ENCODE data around the gene PELI1. TPM values are rescaled to one million over a fixed set of nuclear protein-coding genes. Genes with fewer than 3 reads are reported as not detected.

Gene PELI1
- total RNA-seq, 1 donor from 2014 or later: 46.4 TPM

GRCh38 chr2:64127119-64127518 lies 17.1 kb downstream of the PELI1 start:
- Mint-ChIP-seq H3K9me3 (ENCODE audit: unreplicated experiment) (no peaks in the 10 kb centered on the region), H3K4me3 (ENCODE audit: unreplicated experiment) (no peak overlapping the region), H3K27me3 (ENCODE audit: unreplicated experiment) (no peaks in the 10 kb centered on the region), H3K27ac (ENCODE audit: unreplicated experiment) (no peak overlapping the region), H3K4me1 (ENCODE audit: unreplicated experiment) (peaks cover 8% of the 10 kb centered on the region), H3K36me3 (ENCODE audit: low read depth, unreplicated experiment) (no peaks in the 10 kb centered on the region)
- DNase-seq (ENCODE audit: low spot score): no peak
- TF ChIP-seq CTCF (IDR thresholded peaks at IDR 0.05; ENCODE audit: unreplicated experiment): no peak

GRCh38 chr2:64126601-64127000 lies 17.6 kb downstream of the PELI1 start:
- Mint-ChIP-seq H3K4me1 (ENCODE audit: unreplicated experiment) (peaks cover 4% of the 10 kb centered on the region), H3K27ac (ENCODE audit: unreplicated experiment) (no peak overlapping the region), H3K36me3 (ENCODE audit: low read depth, unreplicated experiment) (no peaks in the 10 kb centered on the region), H3K27me3 (ENCODE audit: unreplicated experiment) (no peaks in the 10 kb centered on the region), H3K9me3 (ENCODE audit: unreplicated experiment) (no peaks in the 10 kb centered on the region), H3K4me3 (ENCODE audit: unreplicated experiment) (no peak overlapping the region)
- no peak for TF ChIP-seq CTCF (IDR thresholded peaks at IDR 0.05; ENCODE audit: unreplicated experiment)
- DNase-seq (ENCODE audit: low spot score): no peak

GRCh38 chr2:64124571-64124970 lies 19.6 kb downstream of the PELI1 start:
- no peak for DNase-seq (ENCODE audit: low spot score)
- H3K4me1 Mint-ChIP-seq (ENCODE audit: unreplicated experiment): peaks cover 2% of the 10 kb centered on the region
- no peak for TF ChIP-seq CTCF (IDR thresholded peaks at IDR 0.05; ENCODE audit: unreplicated experiment)
- H3K4me3 Mint-ChIP-seq (ENCODE audit: unreplicated experiment): no peak overlapping the region
- H3K27me3 Mint-ChIP-seq (ENCODE audit: unreplicated experiment): no peaks in the 10 kb centered on the region
- H3K36me3 Mint-ChIP-seq (ENCODE audit: low read depth, unreplicated experiment): no peaks in the 10 kb centered on the region
- H3K27ac Mint-ChIP-seq (ENCODE audit: unreplicated experiment): no peak overlapping the region
- no peaks in the 10 kb centered on the region for H3K9me3 Mint-ChIP-seq (ENCODE audit: unreplicated experiment)

- no peak overlapping the region for H3K4me3 Mint-ChIP-seq (ENCODE audit: unreplicated experiment)
- H3K27ac Mint-ChIP-seq (ENCODE audit: unreplicated experiment): no peak overlapping the region
- no peaks in the 10 kb centered on the region for H3K9me3 Mint-ChIP-seq (ENCODE audit: unreplicated experiment)
- no peaks in the 10 kb centered on the region for H3K36me3 Mint-ChIP-seq (ENCODE audit: low read depth, unreplicated experiment)
- H3K27me3 Mint-ChIP-seq (ENCODE audit: unreplicated experiment): no peaks in the 10 kb centered on the region
- H3K4me1 Mint-ChIP-seq (ENCODE audit: unreplicated experiment): peaks cover 6% of the 10 kb centered on the region
- DNase-seq (ENCODE audit: low spot score): no peak
- TF ChIP-seq CTCF (IDR thresholded peaks at IDR 0.05; ENCODE audit: unreplicated experiment): no peak
These were observed 20.1 kb downstream of the PELI1 start for GRCh38 chr2:64124168-64124567.

- DNase-seq (ENCODE audit: low spot score): no peak
- Mint-ChIP-seq H3K27me3 (ENCODE audit: unreplicated experiment) (no peaks in the 10 kb centered on the region), H3K4me1 (ENCODE audit: unreplicated experiment) (peaks cover 8% of the 10 kb centered on the region), H3K27ac (ENCODE audit: unreplicated experiment) (no peak overlapping the region), H3K4me3 (ENCODE audit: unreplicated experiment) (no peak overlapping the region), H3K9me3 (ENCODE audit: unreplicated experiment) (no peaks in the 10 kb centered on the region), H3K36me3 (ENCODE audit: low read depth, unreplicated experiment) (no peaks in the 10 kb centered on the region)
- no peak for TF ChIP-seq CTCF (IDR thresholded peaks at IDR 0.05; ENCODE audit: unreplicated experiment)
These were observed 20.5 kb downstream of the PELI1 start for GRCh38 chr2:64123740-64124139.

All from endothelial cell (in vitro differentiated cells).